Kidney (tissue), 14 donors: Measurements from ENCODE around the gene PHF21B. TPM values are rescaled to one million over a fixed set of nuclear protein-coding genes. Genes with fewer than 3 reads are reported as not detected.

Experiments
- DNase-seq, 5 donors: peaks; one replicate each; pipeline ENCODE4 v3.0.0-alpha.2; 2013 to 2020
- FAIRE-seq: peaks from 2 replicates; lab custom pipeline; 2012; peaks lifted over from hg19 to GRCh38; lab: Jason Lieb, UNC
- H3K27ac ChIP-seq, 2 donors: one replicate each; pipeline ENCODE4 v1.7.0; 2013; ENCODE audit warnings: low read depth in 2 of 2, low read length in 2 of 2, inconsistent platforms in 1 of 2
- H3K27me3 ChIP-seq: one replicate; pipeline ENCODE4 v1.7.1; 2013; ENCODE audit warnings: low read length, inconsistent platforms; ENCODE audit not compliant: control insufficient read depth, insufficient read depth
- H3K36me3 ChIP-seq, 3 donors: one replicate each; pipeline versions ENCODE4 v1.7.0 to v1.7.1; 2013; ENCODE audit warnings: low read length in 3 of 3, control low read depth in 1 of 3, inconsistent platforms in 1 of 3; ENCODE audit not compliant: insufficient read depth in 3 of 3, control insufficient read depth in 2 of 3
- H3K4me1 ChIP-seq, 3 donors: one replicate each; pipeline versions ENCODE4 v1.7.0 to v1.7.1; 2013; ENCODE audit warnings: low read length in 3 of 3, inconsistent platforms in 1 of 3, low read depth in 1 of 3; ENCODE audit not compliant: control insufficient read depth in 2 of 3, insufficient read depth in 2 of 3
- H3K4me3 ChIP-seq, 3 donors: one replicate each; pipeline versions ENCODE4 v1.7.0 to v1.8.1; 2013; ENCODE audit warnings: low read length in 3 of 3, control low read depth in 1 of 3, inconsistent platforms in 1 of 3
- H3K9ac ChIP-seq, 3 donors: one replicate each; pipeline versions ENCODE4 v1.7.0 to v1.7.1; 2013; ENCODE audit warnings: low read length in 3 of 3, control low read depth in 1 of 3, inconsistent platforms in 1 of 3
- H3K9me3 ChIP-seq, 3 donors: one replicate each; pipeline versions ENCODE4 v1.7.0 to v1.7.1; 2013; ENCODE audit warnings: low read length in 3 of 3, control low read depth in 1 of 3, inconsistent platforms in 1 of 3; ENCODE audit not compliant: control insufficient read depth in 2 of 3, insufficient read depth in 1 of 3
- CTCF ChIP-seq: IDR thresholded peaks from 3 replicates; pipeline ENCODE4 v1.5.1; 2012; ENCODE audit warnings: mild to moderate bottlenecking, moderate library complexity, borderline replicate concordance; ENCODE audit not compliant: insufficient read depth; ENCODE audit errors: extremely low read depth
- intact Hi-C: fragments of 100-400 bp; cut with DNase I; formaldehyde crosslinking; loops from one replicate; pipeline ENCODE4 v1.11.1; 2022
- polyA plus RNA-seq: library from polyadenylated mRNA; stranded (reverse); fragments of 350-450 nt; fragmentation: Illumina TruSeq; extraction: RNeasy Lipid Tissue Mini Kit (QIAGEN cat#74804); gene quantifications from one replicate; pipeline ENCODE4 v1.2.3, GENCODE V29; 2014; ENCODE audit warnings: low read depth, low replicate concordance; ENCODE audit not compliant: insufficient read depth
- total RNA-seq: library from RNA; stranded (reverse); fragmentation: NEBNext Ultra II Directional; extraction: Animal tissue kit (Norgen Biotek cat#: 25700); gene quantifications from one replicate; pipeline ENCODE4 v1.2.1, GENCODE V29; 2021
- donor health status: control.
- donor health status: control.
- donor health status: control.
- donor health status: control.
- donor health status: control.
- donor health status: DM: yes; HTN: yes; CAD: no.
- donor health status: Normal renal cell carcinoma (clear cell type).

PHF21B gene
- total and polyA plus RNA-seq, 2 donors from 2014 or later = 1.1 to 2.8 TPM

- DNase-seq = peak in 1 of 5 donors; percentile 71
- FAIRE-seq = no peak
- intact Hi-C loops = no loop called here
Observed at GRCh38 chr22:44865193-44866057, 144.4 kb downstream of the PHF21B start.

GRCh38 chr22:44862981-44863860 is 146.6 kb downstream of the PHF21B start:
- TF ChIP-seq CTCF = no peak
- Histone ChIP-seq H3K4me1 (no peaks in the 10 kb centered on the region), H3K4me3 (no peak overlapping the region), H3K36me3 (peaks cover 0 to 2% (median 0%) of the 10 kb centered on the region in 3 donors), H3K27me3 (no peaks in the 10 kb centered on the region), H3K27ac (no peak overlapping the region), H3K9me3 (no peaks in the 10 kb centered on the region), H3K9ac (no peak overlapping the region)
- FAIRE-seq (no peak), DNase-seq (peak in 1 of 5 donors; percentile 66)
- intact Hi-C loops = no loop called here

More at GRCh38 chr22:44865193-44866057, 144.4 kb downstream of the PHF21B start:
- peaks cover 0 to 2% (median 0%) of the 10 kb centered on the region in 3 donors for H3K36me3 ChIP-seq
- no peak for TF ChIP-seq CTCF
- H3K4me3 ChIP-seq = no peak overlapping the region
- H3K9me3 ChIP-seq = no peaks in the 10 kb centered on the region
- H3K27me3 ChIP-seq = no peaks in the 10 kb centered on the region
- no peak overlapping the region for H3K9ac ChIP-seq
- H3K27ac ChIP-seq = no peak overlapping the region
- no peaks in the 10 kb centered on the region for H3K4me1 ChIP-seq

GRCh38 chr22:44862281-44862680 is 147.5 kb downstream of the PHF21B start:
- intact Hi-C loops = no loop called here
- Histone ChIP-seq H3K9ac (no peak overlapping the region), H3K4me1 (no peaks in the 10 kb centered on the region), H3K27ac (no peak overlapping the region), H3K27me3 (no peaks in the 10 kb centered on the region), H3K36me3 (peaks cover 0 to 2% (median 0%) of the 10 kb centered on the region in 3 donors), H3K9me3 (no peaks in the 10 kb centered on the region), H3K4me3 (no peak overlapping the region)
- FAIRE-seq (no peak), DNase-seq (peak in 1 of 5 donors; percentile 16)
- TF ChIP-seq CTCF = no peak
